GM19324 (cell line): ENCODE data around the gene TIAM2.
A peak's percentile ranks its signal among the peaks of the same experiment; 100 is the strongest.
"Not testable (repeated sequence)": the region's sequence is repeated elsewhere in the genome, so short reads cannot be mapped to it uniquely, and the experiment has no call there.

ENCODE experiments used
- ATAC-seq: cut with Tn5 transposase; IDR thresholded peaks from one replicate; pipeline ENCODE4 v1.9.1; 2021; ENCODE audit warnings: mild to moderate bottlenecking, moderate library complexity; ENCODE audit not compliant: unreplicated experiment, low FRiP score

TIAM2 gene

DNA sequence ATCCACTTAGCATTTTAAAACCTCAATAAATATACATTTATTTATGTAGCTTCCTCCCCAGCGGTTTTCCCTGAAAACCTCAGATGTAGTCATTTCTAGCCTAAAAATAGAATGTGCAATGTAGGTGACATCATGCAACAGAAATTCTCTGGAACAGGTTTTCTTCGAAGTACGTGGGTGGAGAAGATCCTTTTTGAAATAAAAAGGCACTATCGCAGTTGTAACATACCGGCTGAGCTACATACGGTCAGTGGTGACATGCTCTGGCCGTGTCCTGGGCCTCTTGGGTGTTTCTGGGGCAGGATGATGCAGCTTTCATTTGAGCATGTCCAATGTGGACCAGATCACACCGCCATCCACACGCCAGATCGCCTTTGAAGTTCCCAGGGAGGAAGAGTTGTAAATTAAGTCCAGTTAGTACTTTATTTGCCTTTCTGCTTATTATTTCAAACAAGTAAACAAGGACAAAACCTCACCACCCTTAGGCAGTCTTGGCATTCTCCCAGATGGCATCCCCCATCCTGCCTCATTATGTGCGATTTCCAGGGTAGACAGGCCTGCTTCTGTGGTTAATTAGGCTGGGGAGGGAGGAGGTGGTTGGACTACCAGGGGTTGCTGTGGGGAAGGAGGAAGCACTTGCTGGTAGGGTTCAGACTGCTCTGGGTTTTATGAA is 159.2 kb downstream of the TIAM2 start:
- ATAC-seq, result no peak

DNA sequence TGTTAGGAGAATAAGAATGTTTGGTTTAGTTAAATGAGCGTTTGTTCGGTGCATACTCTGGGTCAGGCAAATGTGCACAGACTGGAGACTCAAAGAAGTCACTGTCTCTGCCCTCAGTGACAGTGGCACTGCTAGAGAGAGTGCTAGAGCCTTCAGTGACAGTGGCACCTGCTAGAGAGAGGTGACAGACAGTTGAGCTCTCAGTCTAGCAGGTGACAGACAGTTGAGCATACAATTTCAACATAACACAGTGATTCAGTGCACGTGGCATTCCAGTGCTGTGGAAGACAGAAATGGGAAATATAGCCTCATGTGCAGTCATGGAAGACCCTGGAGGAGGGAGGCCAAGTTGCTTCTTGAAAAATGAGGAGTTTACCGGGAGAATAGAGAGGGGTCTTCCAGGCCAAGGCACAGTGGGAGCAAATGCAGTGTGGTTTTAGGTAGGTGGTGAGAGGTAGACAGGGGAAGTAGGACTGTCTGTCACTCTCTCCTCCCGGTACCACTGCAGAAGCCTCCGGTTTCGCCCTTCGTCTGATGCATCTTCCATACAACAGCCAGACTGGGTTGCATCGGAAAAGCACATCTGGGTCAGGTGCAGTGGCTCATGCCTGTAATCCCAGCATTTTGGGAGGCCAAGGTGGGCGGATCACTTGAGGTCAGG is 160.8 kb downstream of the TIAM2 start:
- ATAC-seq, result no peak

DNA sequence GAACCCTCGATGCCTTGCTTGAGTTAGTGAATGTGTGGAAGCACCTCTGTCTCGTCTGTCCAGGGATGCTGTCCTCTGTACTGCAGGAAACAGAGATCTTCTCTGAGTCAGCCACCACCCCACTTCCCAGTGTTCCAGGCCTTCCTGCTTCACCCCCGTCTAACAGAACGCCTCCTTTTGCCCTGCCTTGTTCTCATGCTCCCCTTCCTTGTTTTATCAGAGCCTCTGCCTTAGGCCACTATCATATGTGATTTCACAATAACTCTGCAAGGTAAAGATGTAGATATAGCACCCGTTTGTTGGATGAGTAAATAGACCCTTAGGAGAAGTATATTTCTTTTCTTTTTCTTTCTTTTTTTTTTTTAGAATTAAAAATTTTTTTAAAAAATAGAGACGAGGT is 162.0 kb downstream of the TIAM2 start:
- ATAC-seq, result no peak

DNA sequence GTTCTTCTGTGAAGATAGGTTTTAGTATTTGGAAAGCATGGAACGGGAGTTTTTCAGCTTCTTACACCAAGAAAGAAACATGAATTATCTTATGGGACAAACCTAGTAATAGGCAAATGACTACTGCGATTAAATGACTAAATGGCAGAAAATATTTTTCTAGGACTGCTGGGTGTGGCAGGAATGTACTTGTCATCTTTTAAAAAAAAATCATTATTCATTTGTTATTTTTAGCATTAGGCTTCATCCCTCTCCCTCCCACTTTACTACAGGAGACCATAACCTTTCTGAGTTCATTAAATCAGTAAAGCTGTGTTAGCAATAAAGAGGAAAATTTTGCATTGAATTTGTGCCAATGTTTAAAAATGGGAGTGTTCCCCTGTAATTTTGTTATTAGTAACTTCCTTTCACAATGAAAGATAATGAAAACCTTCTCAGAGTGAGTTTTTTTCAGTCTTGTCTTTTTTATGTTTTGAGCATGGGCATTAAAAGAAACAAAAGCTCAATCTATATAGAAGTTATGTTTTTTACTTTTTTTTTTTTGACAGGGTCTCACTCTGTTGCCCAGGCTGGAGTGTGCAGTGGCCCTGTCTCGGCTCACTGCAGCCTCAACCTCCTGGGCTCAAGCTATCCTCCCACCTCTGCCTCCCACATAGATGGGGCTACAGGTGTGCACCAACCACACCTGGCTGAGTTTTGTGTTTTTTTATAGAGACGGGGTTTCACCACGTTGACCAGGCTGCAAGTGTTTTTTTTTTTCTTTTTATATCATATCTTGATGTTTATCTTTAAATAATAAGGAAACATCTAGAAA is 163.1 kb downstream of the TIAM2 start:
- ATAC-seq, result no peak

DNA sequence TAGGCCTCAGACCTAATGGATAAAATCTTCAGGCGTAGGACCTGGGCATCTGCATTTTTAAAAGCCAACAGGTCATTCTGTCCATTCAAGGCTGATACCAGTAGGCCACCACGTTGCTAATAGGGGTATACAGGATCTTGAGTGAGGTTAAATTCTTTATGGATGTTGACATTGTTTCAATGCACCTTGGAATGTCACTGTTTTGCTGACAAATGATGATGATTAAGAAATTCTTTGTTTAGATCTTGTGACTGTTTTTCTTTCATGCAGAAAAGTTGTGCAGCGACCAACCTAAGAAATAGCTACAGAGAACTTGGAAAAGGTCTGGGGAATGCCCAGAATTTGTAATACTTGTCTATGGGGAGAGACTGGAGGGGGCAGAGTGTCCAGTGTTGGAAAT is 167.6 kb downstream of the TIAM2 start:
- ATAC-seq, result no peak

DNA sequence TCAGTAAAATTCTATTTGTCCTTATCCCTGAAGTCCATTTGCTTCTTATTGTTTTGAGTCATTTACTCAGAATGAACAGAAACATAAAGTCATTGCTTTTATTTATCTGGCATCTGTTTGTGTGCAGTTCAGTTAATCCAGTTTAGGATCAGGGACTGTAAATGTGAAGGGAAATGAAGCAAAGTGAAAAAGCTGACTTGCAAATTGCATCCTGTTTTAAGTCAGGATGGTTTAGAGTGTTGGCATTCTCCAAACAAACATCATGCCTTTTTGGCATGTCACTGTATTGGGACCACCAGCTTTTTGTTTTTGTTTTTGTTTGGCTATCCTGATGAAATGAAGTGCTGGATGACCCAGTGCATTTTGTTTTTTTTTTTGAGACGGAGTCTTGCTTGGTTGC is 168.5 kb downstream of the TIAM2 start:
- no peak for ATAC-seq

DNA sequence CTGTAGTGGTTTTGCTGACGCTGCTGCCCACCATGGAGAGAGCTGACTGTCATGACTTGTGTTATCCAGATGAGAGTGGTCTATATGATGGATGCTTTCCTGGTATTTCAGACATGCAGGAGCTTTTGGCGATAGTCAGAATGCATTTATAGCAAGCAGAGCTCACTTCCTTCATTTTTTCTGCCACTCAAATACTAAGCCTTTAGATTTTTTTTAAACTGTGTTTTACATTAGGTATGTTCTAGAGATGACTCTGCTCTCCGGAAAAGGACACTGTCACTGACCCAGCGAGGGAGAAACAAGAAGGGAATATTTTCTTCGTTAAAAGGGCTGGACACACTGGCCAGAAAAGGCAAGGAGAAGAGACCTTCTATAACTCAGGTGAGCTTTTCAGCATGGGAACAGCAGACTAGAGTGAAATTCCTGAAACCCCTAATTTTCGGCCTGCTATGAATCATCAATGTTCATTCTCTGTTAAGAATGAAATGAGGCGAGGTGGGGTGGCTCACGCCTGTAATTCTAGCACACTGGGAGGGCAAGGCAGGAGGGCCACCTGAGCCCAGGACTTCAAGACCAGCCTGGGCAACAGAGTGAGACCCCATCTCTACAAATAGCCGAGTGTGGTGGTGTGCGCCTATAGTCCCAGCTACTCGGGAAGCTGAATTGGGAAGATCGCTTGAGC is 170.1 kb downstream of the TIAM2 start:
- no peak for ATAC-seq

DNA sequence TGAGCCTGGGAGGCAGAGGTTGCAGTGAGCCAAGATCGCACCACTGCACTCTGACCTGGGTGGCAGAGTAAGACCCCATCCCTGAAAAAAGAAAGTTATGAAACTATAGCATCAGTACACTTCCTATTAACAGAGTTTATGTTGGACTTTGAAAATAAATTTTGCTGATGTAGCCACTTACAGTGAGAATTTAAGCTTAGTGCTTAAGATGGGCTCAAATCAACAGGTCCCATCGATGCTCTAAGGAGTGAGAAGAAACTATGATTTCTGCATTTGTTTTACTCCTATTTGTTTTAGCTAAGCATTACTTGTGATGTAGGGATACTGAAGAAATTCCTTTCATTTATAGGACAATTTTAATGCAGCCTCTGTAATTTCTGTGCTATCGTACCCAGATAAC is 175.4 kb downstream of the TIAM2 start:
- ATAC-seq, result no peak

DNA sequence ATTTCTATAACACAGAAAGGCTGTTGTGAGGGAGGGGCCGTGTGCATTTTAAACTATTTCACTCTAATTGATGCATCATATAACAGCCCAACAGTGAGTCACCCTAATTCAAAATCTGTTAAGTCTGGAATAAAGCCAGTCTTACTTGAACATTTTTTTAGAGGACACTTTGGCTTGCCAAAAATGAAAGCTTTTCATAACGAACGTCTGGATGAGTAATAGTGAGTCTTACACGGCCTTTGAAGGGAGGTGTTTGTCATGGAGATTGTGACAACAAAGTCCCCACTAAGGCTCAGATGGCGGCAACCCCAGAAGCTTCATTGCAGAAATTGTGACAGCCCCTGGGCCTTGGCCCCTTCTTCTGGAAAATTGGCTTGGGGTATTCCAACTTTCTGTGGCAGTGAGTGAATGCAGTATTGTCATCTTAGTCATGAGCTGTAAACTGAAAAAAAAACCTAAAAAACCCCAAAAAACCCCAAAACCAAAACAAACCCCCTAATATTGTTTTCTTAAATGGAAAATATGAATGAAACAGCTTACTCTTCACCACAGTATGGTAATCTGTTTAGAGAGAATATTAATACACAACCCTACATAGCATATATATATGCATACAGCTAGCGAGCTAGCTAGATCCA is 176.1 kb downstream of the TIAM2 start:
- peak; percentile 65 for ATAC-seq

DNA sequence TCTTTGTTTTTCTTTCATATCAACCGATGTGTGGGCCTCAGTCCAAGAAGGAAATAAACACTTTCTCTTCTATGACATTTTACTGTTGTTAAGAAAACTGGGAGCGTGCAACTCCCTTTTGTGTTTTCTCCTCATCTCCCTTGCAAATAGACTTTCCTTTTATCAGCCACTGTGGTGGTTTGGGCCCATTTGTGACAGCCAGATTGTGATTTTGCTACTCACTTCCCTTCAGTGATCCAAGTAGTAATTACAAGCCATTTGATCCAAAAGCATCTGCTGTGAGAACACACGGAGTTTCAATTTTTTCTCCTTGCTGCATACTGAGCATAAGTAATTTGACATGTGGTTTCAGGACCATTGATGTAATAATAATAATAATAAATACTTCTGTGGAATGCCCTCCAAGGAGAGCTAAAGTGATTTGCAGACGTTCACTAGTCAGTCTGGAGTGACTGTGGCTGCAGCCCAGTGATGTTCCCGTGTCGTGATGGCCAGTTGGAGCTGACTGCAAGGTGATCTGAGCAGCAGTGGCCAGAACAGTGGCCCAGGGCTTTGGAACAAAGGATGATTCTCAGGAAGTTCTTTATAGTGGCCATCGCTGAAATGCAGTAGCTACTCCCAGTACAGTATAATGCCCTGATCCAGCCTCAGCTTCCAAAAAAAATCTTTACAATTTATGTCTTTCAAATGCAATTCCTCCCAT is 176.8 kb downstream of the TIAM2 start:
- ATAC-seq, result no peak

DNA sequence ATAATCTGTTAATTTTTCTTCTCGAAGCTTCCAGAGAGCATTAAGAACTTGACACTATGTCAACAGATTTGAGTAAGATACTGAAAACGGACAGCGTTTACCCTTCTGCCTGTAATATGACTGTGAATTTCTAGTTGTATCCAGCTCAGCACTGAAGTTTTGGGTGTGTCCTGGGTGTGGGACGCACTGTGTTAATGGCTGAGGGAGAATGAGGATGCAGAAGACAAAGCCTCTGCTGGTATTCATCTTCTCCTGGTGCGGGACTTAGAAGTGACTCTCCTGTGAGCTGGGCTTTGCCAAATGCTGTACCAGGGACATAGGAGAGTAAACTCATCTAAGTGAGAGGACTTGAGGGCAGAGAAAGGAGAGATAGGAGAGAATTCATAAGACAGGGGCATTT is 178.4 kb downstream of the TIAM2 start:
- ATAC-seq, result no peak

DNA sequence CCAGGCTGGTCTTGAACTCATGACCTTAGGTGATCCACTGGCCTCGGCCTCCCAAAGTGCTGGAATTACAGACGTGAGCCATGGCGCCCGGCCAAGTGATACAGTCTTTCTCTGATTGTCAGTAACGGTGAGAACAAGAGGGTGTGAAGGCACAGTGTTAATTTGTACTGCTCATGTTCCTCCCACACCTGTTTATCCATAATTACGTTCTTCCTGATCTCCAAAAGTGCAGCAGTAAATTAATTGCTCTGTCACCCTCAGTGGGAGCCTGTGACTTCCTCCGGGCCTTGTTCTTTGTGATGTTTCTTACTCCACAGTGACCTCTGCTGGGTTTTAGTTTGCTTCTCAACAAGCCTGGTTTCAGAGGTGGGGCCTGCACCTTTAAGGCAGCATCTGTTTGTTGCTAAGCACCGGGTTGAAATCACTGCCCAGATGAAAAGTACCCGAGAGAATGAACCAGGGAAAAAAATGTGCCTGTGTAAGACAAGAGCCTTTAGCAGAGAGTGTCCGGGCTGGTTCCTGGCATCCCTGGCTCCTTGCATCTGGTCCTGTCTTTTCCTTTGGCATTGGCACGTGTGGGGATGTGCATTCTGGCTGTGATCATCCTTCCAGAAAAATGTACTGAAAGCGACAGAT is 179.6 kb downstream of the TIAM2 start:
- peak; percentile 46 for ATAC-seq

DNA sequence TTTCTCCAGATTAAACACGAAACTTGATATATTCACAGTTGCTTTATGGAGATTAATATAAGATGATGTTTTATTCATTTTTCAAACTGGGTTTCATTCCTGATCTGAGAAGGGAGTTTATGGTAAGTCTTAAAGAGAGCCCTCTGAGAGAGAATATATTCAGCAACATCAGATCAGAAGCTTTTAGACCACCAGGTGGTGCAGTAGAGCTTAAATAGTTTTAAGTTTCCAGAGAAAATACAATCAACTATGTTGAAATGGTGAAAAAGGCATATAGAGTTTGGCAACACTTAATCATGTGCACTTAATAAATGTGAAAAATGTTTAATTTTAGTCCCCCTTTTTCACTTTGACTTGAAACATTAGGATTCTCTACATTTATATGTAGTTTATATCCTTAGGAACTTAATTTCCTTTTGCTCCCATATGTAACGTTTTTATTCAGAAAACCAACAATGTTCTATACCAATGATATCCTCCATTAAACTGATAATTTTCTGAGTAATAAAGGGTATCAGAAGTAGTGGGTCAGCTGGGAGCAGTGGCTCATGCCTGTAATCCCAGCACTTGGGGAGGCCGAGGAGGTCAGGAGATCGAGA is 182.3 kb downstream of the TIAM2 start:
- ATAC-seq, result no peak

DNA sequence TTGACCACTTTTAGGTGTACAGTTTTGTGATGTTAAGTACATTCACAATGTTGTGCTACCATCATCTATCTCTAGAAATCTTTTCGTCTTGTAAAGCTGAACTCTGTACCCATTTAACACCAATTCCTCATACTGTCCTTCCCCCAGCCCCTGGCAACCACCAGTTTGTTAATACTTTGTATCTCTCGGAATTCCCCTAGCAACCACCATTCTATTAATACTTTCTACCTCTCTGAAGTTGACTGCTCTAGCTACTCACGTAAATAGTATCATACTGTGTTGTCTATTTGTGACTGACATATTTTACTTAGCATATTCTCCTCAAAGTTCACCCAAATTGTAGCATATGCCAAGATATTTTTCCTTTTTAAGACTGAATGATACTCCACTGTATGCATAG is 186.4 kb downstream of the TIAM2 start:
- no peak for ATAC-seq

DNA sequence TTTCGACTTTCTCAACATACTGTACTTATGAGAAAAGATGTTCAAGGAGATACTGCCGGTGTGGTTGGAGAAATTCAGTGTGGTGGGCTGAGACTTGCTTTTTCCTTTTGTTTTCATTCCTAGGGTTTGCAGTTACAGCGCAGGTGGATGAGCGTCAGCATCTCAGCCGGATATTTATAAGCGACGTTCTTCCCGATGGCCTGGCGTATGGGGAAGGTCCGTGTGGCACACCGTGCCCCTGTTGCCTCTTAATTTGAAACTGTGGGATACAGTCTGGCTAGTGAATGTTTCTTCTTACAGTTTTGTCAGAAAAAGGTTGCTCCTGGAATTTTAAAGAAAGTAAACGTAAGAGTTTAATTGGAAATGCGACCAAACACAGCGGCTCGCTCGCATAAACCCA is 187.0 kb downstream of the TIAM2 start:
- ATAC-seq, result no peak

DNA sequence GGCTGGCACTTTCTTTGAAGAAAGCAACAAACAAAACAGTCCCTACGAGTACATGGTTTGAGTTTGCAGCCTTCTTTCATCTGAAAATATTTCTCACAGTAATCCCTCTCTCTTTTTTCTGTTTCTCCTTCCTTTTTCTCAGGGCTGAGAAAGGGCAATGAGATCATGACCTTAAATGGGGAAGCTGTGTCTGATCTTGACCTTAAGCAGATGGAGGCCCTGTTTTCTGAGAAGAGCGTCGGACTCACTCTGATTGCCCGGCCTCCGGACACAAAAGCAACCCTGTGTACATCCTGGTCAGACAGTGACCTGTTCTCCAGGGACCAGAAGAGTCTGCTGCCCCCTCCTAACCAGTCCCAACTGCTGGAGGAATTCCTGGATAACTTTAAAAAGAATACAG is 188.0 kb downstream of the TIAM2 start:
- ATAC-seq, result peak; percentile 42

DNA sequence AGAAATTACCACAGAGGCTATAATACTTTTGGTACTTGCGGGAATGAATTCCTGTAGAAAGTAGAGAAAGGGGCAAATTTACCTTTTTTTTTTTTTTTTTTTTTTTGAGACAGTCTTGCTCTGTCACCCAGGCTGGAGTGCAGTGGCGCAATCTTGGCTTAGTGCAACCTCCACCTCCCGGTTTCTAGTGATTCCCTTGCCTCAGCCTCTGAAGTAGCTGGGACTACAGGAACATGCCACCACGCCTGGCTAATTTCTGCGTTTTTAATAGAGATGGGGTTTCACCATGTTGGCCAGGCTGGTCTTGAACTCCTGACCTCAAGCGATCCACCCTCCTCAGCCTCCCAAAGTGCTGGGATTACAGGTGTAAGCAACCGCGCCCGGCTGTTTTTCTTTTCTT is 189.9 kb downstream of the TIAM2 start:
- not testable (repeated sequence) for ATAC-seq

DNA sequence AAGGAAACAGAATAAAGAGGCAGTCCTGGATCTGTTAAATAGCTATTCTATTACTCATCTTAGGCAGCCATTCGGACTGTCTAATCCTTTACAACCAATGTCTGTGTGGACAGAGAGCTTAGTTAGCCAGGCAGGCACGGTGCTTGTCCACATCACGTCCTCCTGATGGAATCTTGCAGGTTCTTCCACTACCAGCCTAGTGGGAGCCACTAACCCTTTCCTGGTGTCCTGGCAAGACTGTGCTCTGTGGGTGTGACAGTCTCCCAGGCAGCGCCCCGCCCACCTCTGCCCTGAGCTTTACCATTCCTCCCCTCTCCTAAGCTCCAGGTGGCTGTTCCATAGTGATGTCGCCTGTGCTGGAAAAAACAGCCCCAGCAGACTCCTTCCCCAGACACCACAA is 190.4 kb downstream of the TIAM2 start:
- no peak for ATAC-seq

DNA sequence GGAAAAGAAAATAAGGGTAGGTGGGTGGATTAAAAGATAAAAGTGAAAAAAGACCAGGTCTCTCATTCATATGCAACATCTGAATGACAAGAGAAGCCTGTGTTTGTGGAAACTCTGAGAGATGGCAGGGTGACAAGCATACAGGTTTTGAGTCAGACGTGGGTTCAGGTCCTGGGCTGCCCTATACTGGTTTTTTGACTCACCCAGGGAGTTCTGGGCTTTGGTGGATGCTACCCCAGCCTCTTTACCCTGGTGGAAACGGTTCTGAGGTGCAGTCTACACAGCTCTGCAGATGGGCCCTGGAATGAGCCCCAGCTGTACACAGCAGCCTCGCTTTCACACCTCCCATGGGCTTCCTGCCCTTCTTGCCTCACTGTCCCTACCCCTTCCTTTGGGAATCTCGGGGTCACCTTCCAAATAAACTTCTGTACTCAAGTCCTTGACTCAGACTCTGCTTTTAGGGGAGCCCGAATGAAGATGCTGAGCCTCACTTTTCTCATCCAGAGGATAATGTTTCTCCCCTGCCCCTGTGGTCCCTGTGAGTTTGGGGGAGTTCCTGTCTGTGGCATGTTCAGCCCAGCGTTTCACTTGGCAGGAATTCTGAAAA is 191.0 kb downstream of the TIAM2 start:
- ATAC-seq, result no peak
